ENCODE data around the gene USP21.

DNA sequence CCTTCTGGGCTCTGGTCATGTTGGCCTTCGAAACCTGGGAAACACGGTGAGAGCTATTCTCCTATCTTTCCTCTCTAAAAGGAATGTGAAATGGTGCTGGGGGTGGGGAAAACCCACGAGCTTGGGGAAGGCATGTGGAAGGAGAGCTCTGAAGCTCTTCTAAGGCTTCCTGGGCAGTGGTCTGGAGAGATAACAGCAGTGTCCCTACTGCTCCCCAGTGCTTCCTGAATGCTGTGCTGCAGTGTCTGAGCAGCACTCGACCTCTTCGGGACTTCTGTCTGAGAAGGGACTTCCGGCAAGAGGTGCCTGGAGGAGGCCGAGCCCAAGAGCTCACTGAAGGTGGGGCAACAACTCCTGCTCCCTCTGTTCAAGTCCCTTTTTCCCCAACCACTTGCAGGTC, 2.8 kb downstream of the USP21 start:
- TF ChIP-seq POLR2A (IDR thresholded peaks at IDR 0.05): no peak
- no peak for TF ChIP-seq POLR2AphosphoS5 (IDR thresholded peaks at IDR 0.05)
